22Rv1 (cell line): ENCODE results near the gene IL17REL.

ENCODE experiments used
- H3K27ac ChIP-seq: fragments of 450-650 bp; 2 replicates; pipeline ENCODE4 v1.5.1; 2017
- CTCF ChIP-seq: fragments of 450-650 bp; IDR thresholded peaks from 2 replicates; pipeline ENCODE4 v1.5.1; 2017; ENCODE audit warnings: mild to moderate bottlenecking
- ZFX ChIP-seq: fragments of 450-650 bp; IDR thresholded peaks from 2 replicates; pipeline ENCODE4 v1.6.1; 2017; ENCODE audit warnings: antibody characterized with exemption, borderline replicate concordance

The IL17REL gene

GRCh38 chr22:50012211-50013181, at the start of gene IL17REL:
IL17REL (minus strand) TSS chr22:50012765; CDS start chr22:50012646, 119 bp downstream.
- peak within 1 kb of the TSS; percentile 50 for H3K27ac ChIP-seq
- TF ChIP-seq CTCF = peak; percentile 34
- no peak for TF ChIP-seq ZFX

- TF ChIP-seq ZFX = no peak
- TF ChIP-seq CTCF = no peak
- no peak overlapping the region for H3K27ac ChIP-seq
Observed at GRCh38 chr22:50061824-50062355, 49.3 kb upstream of the IL17REL start.

- TF ChIP-seq ZFX (no peak), CTCF (no peak)
- no peak overlapping the region for H3K27ac ChIP-seq
Observed at GRCh38 chr22:50061141-50061823, 48.7 kb upstream of the IL17REL start.

- no peak overlapping the region for H3K27ac ChIP-seq
- TF ChIP-seq CTCF (no peak; the same call in 1 of the 2 replicates), ZFX (no peak)
Observed at GRCh38 chr22:50060441-50061140, 48.0 kb upstream of the IL17REL start.

- no peak overlapping the region for H3K27ac ChIP-seq
- TF ChIP-seq CTCF (no peak), ZFX (no peak)
Observed at GRCh38 chr22:50059881-50060262, 47.3 kb upstream of the IL17REL start.

- H3K27ac ChIP-seq = no peak overlapping the region
- no peak for TF ChIP-seq ZFX
- TF ChIP-seq CTCF = no peak
Observed at GRCh38 chr22:50058906-50059880, 46.6 kb upstream of the IL17REL start.
